C4-2B (cell line): Measurements from ENCODE around the gene PRKCD.

Experiments
- CTCF ChIP-seq: fragments of 450-650 bp; conservative IDR thresholded peaks from 2 replicates; pipeline ENCODE4 v1.5.1; 2017; ENCODE audit warnings: mild to moderate bottlenecking
- ZFX ChIP-seq: fragments of 450-650 bp; IDR thresholded peaks from 2 replicates; pipeline ENCODE4 v1.6.1; 2017

GRCh38 chr3:53226142-53226840, 65.3 kb downstream of the PRKCD start:
- no peak for TF ChIP-seq CTCF
- TF ChIP-seq ZFX: no peak
